RWPE2 (cell line): Measurements from ENCODE around the gene C6orf89.
A peak's percentile ranks its signal among the peaks of the same experiment; 100 is the strongest.
"Not testable (repeated sequence)": the region's sequence is repeated elsewhere in the genome, so short reads cannot be mapped to it uniquely, and the experiment has no call there.

Experiments used
- ATAC-seq: fragments of 200-7000 bp; cut with Tn5 transposase; 3 replicates; pipeline ENCODE4 v1.9.1; 2021; ENCODE audit warnings: low read depth
- DNase-seq: peaks from one replicate; pipeline ENCODE4 v3.0.0-alpha.2; 2020; ENCODE audit warnings: low spot score
- H3K27ac ChIP-seq: fragments of 450-650 bp; 2 replicates; pipeline ENCODE4 v1.5.1; 2017; ENCODE audit warnings: mild to moderate bottlenecking; ENCODE audit not compliant: poor library complexity, severe bottlenecking
- H3K27me3 ChIP-seq: fragments of 250-450 bp; sonication (Bioruptor Pico); 2 replicates; pipeline ENCODE4 v1.5.1; 2021; ENCODE audit warnings: mild to moderate bottlenecking, moderate library complexity; ENCODE audit not compliant: insufficient read depth, poor library complexity, severe bottlenecking
- H3K36me3 ChIP-seq: fragments of 250-450 bp; sonication (Bioruptor Pico); 2 replicates; pipeline ENCODE4 v1.5.1; 2020; ENCODE audit warnings: low read depth, mild to moderate bottlenecking, moderate library complexity
- H3K4me1 ChIP-seq: fragments of 250-450 bp; sonication (Bioruptor Pico); 2 replicates; pipeline ENCODE4 v1.5.1; 2021; ENCODE audit warnings: mild to moderate bottlenecking, moderate library complexity; ENCODE audit not compliant: insufficient read depth, poor library complexity, severe bottlenecking
- H3K4me3 ChIP-seq: fragments of 250-450 bp; sonication (Bioruptor Pico); 2 replicates; pipeline ENCODE4 v1.5.1; 2021; ENCODE audit warnings: mild to moderate bottlenecking, moderate library complexity; ENCODE audit not compliant: severe bottlenecking
- H3K9me3 ChIP-seq: fragments of 250-450 bp; sonication (Bioruptor Pico); 2 replicates; pipeline ENCODE4 v1.5.1; 2021; ENCODE audit warnings: mild to moderate bottlenecking, moderate library complexity; ENCODE audit not compliant: severe bottlenecking
- CTCF ChIP-seq: fragments of 450-650 bp; IDR thresholded peaks from one replicate; pipeline ENCODE4 v1.5.1; 2017; ENCODE audit warnings: mild to moderate bottlenecking, moderate library complexity; ENCODE audit not compliant: poor library complexity, severe bottlenecking

Gene C6orf89

DNA sequence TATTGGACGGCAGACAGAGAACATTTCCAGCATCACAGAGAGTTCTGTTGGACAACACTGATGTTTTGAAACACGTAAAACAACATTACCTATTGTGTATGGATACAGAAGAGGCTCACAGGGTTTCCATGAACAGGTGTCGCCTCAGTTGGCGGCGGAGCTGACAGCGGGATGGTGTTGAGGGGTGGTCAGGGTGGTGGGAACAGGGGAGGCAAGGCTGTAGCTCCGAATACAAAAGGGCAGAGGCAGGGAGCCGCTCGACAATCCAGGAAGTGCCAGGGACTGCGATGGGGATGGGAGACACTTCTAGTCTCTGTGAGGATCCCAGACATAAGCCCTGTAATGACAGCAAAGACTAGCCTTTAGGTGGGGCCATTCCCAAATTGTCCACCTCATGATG is 54.3 kb downstream of the C6orf89 start:
- no peak overlapping the region for H3K27ac ChIP-seq
- ATAC-seq (no peak), DNase-seq (no peak)
- peaks cover 7% of the 10 kb centered on the region for H3K4me1 ChIP-seq
- no peak overlapping the region for H3K4me3 ChIP-seq
- H3K36me3 ChIP-seq = no peaks in the 10 kb centered on the region
- TF ChIP-seq CTCF = no peak
- H3K27me3 ChIP-seq = no peaks in the 10 kb centered on the region
- no peaks in the 10 kb centered on the region for H3K9me3 ChIP-seq

DNA sequence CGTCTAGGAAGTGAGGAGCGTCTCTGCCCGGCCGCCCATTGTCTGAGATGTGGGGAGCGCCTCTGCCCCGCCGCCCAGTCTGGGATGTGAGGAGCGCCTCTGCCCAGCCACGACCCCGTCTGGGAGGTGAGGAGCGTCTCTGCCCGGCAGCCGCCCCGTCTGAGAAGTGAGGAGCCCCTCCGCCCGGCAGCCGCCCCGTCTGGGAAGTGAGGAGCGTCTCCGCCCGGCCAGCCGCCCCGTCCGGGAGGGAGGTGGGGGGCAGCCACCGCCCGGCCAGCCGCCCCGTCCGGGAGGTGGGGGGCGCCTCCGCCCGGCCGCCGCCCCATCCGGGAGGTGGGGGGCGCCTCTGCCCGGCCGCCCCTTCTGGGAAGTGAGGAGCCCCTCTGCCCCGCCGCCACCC is 55.8 kb downstream of the C6orf89 start:
- not testable (repeated sequence) for H3K36me3 ChIP-seq, H3K4me3 ChIP-seq, H3K27ac ChIP-seq, DNase-seq, H3K27me3 ChIP-seq, H3K4me1 ChIP-seq, ATAC-seq, H3K9me3 ChIP-seq

DNA sequence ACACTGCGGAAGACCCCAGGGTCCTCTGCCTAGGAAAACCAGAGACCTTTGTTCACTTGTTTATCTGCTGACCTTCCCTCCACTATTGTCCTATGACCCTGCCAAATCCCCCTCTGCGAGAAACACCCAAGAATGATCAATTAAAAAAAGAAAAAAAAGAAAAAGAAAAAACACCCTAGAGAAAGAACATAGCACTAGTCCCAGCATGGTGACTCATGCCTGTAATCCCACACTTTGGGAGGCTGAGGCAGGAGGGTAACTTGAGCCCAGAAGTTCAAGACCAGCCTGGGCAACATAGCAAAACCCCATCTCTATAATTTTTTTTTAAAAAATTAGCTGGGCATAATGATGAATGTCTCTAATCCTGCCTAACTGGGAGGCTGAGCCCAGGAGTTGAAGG is 56.6 kb downstream of the C6orf89 start:
- not testable (repeated sequence) for ATAC-seq, H3K4me1 ChIP-seq, DNase-seq, H3K36me3 ChIP-seq, H3K4me3 ChIP-seq, H3K27me3 ChIP-seq, H3K9me3 ChIP-seq, H3K27ac ChIP-seq

GRCh38 chr6:36944650-36945049 is 58.9 kb downstream of the C6orf89 start:
- Histone ChIP-seq H3K36me3 (no peaks in the 10 kb centered on the region), H3K27me3 (no peaks in the 10 kb centered on the region), H3K9me3 (no peaks in the 10 kb centered on the region), H3K4me3 (no peak overlapping the region), H3K27ac (no peak overlapping the region), H3K4me1 (peaks cover 6% of the 10 kb centered on the region)
- no peak for ATAC-seq
- no peak for TF ChIP-seq CTCF
- no peak for DNase-seq

GRCh38 chr6:36945301-36945700 is 59.5 kb downstream of the C6orf89 start:
- no peaks in the 10 kb centered on the region for H3K36me3 ChIP-seq
- peaks cover 12% of the 10 kb centered on the region for H3K4me1 ChIP-seq
- ATAC-seq (no peak), DNase-seq (no peak)
- H3K4me3 ChIP-seq = no peak overlapping the region
- H3K27me3 ChIP-seq = no peaks in the 10 kb centered on the region
- no peaks in the 10 kb centered on the region for H3K9me3 ChIP-seq
- TF ChIP-seq CTCF = no peak
- H3K27ac ChIP-seq = no peak overlapping the region

- ATAC-seq (peak; percentile 19; the same call in 1 of the 3 replicates), DNase-seq (no peak)
- TF ChIP-seq CTCF = no peak
- Histone ChIP-seq H3K4me3 (no peak overlapping the region), H3K27ac (no peak overlapping the region), H3K9me3 (no peaks in the 10 kb centered on the region), H3K36me3 (no peaks in the 10 kb centered on the region), H3K4me1 (peaks cover 12% of the 10 kb centered on the region), H3K27me3 (no peaks in the 10 kb centered on the region)
Observed at GRCh38 chr6:36946526-36946925, 60.8 kb downstream of the C6orf89 start.
